GM18870 (cell line): ENCODE measurements around the gene CXCR2.
A peak's percentile ranks its signal among the peaks of the same experiment; 100 is the strongest.
"Not testable (repeated sequence)": the region's sequence is repeated elsewhere in the genome, so short reads cannot be mapped to it uniquely, and the experiment has no call there.

ENCODE experiments used
- ATAC-seq: cut with Tn5 transposase; IDR thresholded peaks from one replicate; pipeline ENCODE4 v1.9.1; 2021; ENCODE audit warnings: moderate library complexity; ENCODE audit not compliant: unreplicated experiment

The CXCR2 gene

GRCh38 chr2:218125626-218126080 lies at the start of gene CXCR2:
TSS of gene CXCR2 (plus strand) at chr2:218126028. CDS start at chr2:218134802, 8,774 bp downstream.
- ATAC-seq, result no peak

DNA sequence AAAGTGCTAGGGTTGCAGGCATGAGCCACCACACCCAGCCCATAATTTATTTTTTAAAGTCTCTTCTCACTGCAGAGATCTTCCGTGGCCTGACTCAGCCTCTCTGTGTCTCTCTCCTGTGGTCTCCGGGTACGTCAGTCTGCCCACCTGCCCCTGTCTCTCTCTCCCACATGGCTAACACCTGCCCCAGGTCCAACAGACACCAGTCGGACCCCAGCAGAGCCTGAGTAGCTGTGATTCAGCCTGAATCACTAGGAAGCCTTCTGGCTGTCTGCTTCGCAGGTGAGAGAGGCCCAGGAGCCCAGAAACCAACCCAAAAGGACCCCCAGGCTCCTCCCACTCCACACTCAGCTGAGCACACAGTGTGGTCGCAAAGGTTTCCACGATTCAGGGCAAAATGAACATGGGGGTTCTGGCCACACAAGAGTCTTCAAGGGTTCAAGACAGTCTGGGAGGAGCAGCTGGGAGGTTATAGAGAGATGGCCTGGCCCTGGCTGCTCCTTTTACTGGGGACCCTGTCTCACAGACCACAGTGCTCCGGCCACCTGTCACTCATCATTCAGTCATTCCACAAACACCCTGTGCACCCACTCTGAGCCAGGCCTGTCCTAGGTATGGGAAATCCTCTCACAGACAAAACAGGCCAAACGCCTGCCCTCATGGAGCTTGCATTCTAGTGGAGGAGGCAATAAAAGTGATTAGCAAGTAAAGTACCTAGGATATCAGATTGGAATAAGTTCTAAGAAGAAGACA lies 48.2 kb upstream of the CXCR2 start:
- no peak for ATAC-seq

- no peak for ATAC-seq
Observed at GRCh38 chr2:218079943-218080913, 45.6 kb upstream of the CXCR2 start.

DNA sequence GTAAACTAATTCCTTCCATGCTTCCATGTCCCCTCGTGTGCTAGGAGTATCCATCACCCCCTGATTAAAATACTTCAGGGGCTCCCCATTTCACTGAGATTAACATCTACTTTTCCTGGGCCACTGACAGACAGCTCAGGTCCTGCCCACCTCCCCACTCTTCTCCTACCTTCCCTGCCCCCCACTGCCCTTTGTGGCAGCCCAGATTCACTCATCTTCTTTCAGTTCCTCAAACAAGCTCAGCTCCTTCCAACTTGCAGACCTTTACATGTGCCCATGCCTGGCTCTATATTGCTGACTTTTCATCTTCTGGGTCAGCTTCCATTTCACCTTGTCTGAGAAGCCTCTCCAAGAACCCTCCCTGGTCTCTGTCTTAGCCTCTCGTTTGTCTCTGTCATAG lies 44.8 kb upstream of the CXCR2 start:
- peak; percentile 93 for ATAC-seq

DNA sequence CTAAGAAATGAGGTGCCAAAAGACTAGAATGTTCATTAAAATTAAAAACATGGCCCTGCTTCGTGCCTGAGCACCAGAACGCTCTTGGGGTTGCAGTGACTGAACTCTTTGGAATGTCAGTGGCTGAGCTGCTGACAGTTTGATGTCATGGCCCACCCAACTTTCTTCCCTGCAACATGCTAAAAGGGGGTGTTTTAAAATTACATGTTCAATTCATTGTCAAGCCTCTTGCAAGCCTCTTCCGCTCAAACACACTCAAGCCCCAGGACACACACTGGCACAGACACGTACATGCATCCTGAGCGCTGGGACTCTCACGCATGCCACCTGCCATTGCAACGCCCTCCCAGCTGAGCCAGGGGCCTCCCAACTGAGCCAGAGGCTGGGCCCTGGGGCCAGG lies 44.1 kb upstream of the CXCR2 start:
- ATAC-seq, result no peak

DNA sequence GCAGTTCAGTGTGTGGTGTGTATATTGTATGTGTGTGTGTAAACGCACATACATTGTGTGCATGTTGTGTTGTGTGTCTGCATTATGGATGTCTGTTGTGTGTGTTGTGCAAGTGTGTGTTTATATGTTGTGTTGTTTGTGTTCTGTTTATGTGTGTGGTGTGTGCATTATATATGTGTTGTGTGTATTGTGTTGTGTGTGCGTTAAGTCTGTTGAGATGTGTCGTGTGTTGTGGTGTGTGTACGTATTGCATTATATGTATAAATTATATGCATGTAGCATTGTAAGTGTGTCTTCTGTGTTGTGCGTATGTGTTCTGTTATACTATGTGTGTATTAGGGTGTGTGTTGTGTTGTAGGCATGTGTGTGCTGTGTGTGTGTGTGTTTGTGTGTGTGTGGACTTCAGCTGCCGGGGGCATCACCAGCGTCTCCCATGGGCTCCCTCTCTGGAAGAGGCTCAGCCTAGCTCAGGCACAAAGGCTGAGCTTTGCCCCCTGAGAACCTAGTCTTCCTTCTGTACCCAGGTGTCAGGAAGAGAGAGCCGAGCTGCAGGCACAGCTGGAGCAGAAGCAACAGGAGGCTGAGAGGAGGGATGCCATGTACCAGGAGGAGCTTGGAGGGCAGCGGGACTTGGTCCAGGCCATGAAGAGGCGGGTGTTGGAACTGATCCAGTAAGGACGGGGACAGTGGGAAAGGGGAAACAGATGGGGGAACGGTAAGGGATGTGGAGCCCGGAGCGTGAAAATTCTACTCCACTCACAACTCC lies 43.1 kb upstream of the CXCR2 start:
- ATAC-seq, result no peak

DNA sequence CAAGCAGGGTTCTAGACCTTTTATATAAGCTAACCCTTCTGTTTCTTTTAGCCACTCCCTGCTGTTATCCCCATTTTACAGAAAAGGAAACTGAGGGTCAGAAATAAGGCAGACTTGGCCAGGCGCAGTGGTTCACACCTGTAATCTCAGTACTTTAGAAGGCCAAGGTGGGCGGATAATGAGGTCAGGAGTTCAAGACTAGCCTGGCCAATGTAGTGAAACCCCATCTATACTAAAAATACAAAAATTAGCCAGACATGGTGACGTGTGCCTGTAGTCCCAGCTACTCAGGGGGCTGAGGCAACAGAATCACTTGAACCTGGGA lies 42.5 kb upstream of the CXCR2 start:
- ATAC-seq, result no peak

GRCh38 chr2:218086478-218086877 lies 39.4 kb upstream of the CXCR2 start:
- no peak for ATAC-seq

DNA sequence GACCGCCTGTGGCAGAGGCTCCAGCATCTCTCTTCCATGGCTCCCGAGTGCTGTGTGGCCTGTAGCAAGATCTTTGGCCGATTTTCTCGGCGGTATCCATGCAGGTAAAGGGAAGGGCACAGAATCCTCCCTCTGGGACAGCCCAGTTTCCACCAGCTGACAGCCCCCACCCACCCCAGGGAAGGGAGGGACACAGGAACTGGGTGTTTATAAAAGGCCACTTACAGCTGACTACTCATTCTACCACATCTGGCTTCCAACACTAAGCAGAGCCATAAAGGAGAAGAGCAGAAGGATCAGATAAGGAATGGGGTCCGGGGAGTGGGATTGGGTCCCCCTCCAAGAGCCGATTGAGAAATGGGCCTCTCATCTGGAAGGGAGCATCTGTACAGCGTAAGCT lies 36.6 kb upstream of the CXCR2 start:
- ATAC-seq, result no peak

DNA sequence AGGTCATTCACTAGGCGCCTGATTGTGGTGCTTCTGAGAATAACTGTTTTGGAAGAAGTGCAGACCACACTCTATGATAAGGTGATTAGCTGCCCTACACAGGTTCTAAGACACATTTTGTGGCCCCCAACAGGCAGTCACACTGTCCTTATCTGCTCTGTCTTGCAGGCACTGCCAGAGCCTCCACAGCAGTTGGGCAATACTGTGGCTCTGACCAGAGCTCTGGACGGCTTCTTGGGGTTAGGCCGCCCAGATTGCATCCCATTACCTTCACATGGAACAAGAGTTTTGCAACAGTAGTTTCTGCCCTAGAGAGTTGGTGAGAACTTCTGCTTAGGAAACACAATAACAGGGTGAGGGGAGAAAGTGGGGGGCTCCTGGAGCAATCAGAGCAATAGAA lies 34.1 kb upstream of the CXCR2 start:
- ATAC-seq, result no peak

DNA sequence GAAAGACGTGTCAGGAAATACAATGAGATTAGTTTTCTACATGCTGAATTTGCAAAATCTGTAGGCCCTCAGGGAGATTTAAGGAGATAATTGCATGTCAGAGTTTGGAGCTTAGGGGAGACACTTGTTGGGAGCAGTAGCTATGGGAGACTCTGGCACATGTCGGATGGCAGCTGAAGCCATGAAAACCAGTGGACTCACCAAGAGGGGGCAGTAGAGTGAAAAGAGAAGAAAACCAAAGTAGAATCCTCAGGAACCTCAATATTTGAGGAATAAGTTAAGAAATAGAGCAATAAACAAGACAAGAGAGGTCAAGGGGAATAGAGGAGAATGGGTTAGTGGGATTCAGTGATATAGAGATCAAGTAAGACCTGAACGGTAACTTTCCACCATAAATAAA lies 31.9 kb upstream of the CXCR2 start:
- ATAC-seq, result no peak

DNA sequence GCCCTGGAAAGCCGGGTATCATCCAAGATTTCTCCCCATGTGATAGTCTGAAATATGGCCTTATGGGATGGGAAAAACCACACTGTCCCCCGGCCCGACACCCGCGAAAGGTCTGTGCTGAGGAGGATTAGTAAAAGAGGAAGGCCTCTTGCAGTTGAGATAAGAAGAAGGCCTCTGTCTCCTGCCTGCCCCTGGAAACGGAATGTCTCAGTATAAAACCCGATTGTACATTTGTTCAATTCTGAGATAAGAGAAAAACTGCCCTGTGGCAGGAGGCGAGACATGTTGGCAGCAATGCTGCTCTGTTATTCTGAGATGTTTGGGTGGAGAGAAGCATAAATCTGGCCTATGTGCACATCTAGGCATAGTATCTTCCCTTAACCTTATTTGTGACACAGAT lies 30.0 kb upstream of the CXCR2 start:
- ATAC-seq, result no peak

DNA sequence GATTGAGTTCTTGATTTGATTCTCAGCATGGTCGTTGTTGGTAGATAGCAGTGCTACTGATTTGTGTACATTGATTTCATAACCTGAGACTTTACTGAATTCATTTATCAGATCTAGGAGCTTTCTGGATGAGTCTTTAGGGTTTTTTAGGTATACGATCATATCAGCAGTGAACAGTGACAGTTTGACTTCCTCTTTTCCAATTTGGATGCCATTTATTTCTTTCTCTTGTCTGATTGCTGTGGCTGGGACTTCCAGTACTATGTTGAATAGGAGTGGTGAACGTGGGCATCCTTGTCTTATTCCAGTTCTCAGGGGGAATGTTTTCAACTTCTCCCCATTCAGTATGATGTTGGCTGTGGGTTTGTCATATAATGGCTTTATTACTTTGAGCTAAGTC lies 27.9 kb upstream of the CXCR2 start:
- no peak for ATAC-seq

- not testable (repeated sequence) for ATAC-seq
Observed at GRCh38 chr2:218108834-218109233, 17.0 kb upstream of the CXCR2 start.

- ATAC-seq, result not testable (repeated sequence)
Observed at GRCh38 chr2:218121789-218122188, 4.0 kb upstream of the CXCR2 start.

- ATAC-seq, result not testable (repeated sequence)
Observed at GRCh38 chr2:218122286-218122685, 3.5 kb upstream of the CXCR2 start.

- no peak for ATAC-seq
Observed at GRCh38 chr2:218123986-218124385, 1.8 kb upstream of the CXCR2 start.

GRCh38 chr2:218125095-218125494 lies 733 bp upstream of the CXCR2 start:
- no peak for ATAC-seq

DNA sequence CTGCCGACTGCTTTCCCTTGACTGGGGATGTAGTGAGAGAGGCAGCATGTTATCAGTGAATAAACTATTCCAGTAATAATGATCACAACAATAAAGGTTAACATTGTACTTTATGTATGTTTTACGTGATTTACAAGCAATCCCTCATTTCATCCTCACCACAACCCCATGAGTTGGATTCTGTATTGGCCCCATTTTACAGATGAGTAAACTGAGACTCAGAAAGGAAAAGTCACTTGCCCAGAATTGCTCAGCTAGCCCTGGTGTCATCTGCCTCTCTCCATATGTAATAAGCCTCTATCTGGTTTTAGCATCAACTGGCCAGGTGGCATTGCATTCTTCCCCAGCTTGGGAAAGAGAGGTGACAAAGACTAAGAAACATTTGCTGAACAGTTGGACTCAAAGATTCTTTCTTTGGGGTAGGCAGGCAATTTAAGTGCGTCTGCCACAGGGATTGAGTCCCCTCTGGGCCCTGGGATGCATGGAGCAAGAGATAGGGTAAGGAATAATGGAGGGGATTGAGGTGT lies 2.2 kb downstream of the CXCR2 start:
- no peak for ATAC-seq

DNA sequence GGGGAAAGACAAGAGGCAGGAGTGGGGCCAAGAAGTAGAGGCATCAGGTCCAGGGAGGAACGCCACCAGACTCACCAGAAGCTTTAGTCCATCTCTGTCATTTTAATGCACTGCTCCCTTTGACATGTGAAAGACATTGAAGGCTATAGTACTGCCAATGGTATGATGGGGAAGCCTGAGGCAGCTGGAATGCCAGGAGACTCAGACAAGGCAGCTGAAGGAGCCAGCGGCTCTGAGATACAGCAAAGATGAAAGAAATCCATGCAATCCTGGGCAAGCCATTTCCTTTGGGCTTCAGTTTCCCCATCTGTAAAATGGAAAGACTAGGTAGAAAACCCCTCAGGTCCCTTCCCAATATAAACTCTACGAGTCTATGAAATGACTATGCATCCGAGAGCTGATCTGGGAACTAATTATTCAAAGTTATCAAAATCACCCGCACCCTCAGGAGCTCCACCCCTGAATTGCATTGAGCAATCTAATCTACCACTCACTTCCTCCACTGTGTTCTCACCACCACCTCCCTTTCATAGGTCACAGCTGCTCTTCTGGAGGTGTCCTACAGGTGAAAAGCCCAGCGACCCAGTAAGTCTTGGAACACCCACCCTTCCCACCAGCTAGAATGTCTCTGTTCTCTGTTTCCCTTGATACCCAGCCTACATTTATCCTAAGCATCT lies 3.1 kb downstream of the CXCR2 start:
- ATAC-seq, result no peak
